ENCODE measurements around the gene IL27RA. TPM values are rescaled to one million over a fixed set of nuclear protein-coding genes. Genes with fewer than 3 reads are reported as not detected.

The IL27RA gene
- total RNA-seq, 1 experiment from 2014 or later, result 18.3 TPM

GRCh38 chr19:14091813-14092462 is 60.4 kb downstream of the IL27RA start (continued):
- TF ChIP-seq MAX (IDR thresholded peaks at IDR 0.05), result no peak
- no peak for TF ChIP-seq FOSL1 (IDR thresholded peaks at IDR 0.05; ENCODE audit: low read depth)
- TF ChIP-seq ZNF274 (IDR thresholded peaks at IDR 0.05; ENCODE audit: low read depth, low read length), result no peak
- TF ChIP-seq CBX3 (IDR thresholded peaks at IDR 0.05; ENCODE audit: low read depth), result no peak

- H3K79me2 ChIP-seq (ENCODE audit: insufficient read depth, low read length), result no peaks in the 10 kb centered on the region
- RAD21 ChIA-PET (ENCODE audit: low non-redundant PET in 1 of 2, low total read pairs in 2 of 2, uncharacterized antibody in 2 of 2, unreplicated experiment in 2 of 2), result no interaction called here
- no peak overlapping the region for H3K27ac ChIP-seq (ENCODE audit: low read depth, low read length)
- H3K9ac ChIP-seq (ENCODE audit: low read length), result no peak overlapping the region
- no peaks in the 10 kb centered on the region for H4K20me1 ChIP-seq (ENCODE audit: insufficient read depth)
- no peak overlapping the region for H3K4me2 ChIP-seq (ENCODE audit: low read length)
- POLR2A ChIA-PET, result no interaction called here
- H3K36me3 ChIP-seq (ENCODE audit: control insufficient read depth in 1 of 2, insufficient read depth in 2 of 2, low read length in 2 of 2), result peaks cover 0 to 6% of the 10 kb centered on the region in 2 experiments; a peak in 1 of 4 replicates
- no TSS peak for BruUV-seq (replicated peaks)
- no peak overlapping the region for H2AFZ ChIP-seq (ENCODE audit: low read depth, low read length, poor library complexity, severe bottlenecking)
- intact Hi-C loops (cut with micrococcal nuclease), result no loop called here
- H3K4me3 ChIP-seq (replicated peaks in 1 of 2; ENCODE audit: low read depth in 1 of 2, low read length in 2 of 2), result no peak overlapping the region
- H3K27me3 ChIP-seq (ENCODE audit: insufficient read depth, low read length), result no peaks in the 10 kb centered on the region
- peaks cover 3 to 7% of the 10 kb centered on the region in 2 experiments; a peak in 1 of 4 replicates for H3K9me3 ChIP-seq (ENCODE audit: control insufficient read depth in 1 of 2, insufficient read depth in 1 of 2, low read depth in 1 of 2, low read length in 2 of 2)
- no peak for DNase-seq (ENCODE audit: low read depth, low spot score)
- CTCF ChIA-PET, result interaction anchor here (0.6 kb wide), 1 partner anchor 22 kb away, joined by 3 read pairs; no protein-coding TSS in a partner anchor
- no peak for ATAC-seq
- TF ChIP-seq CBX3 (IDR thresholded peaks at IDR 0.05; ENCODE audit: low read depth) (peak; percentile 52; the same call in 1 of the 2 replicates), EZH2phosphoT487 (IDR thresholded peaks at IDR 0.05; ENCODE audit: borderline replicate concordance) (no peak)
- no peaks in the 10 kb centered on the region for H3K9me2 ChIP-seq (ENCODE audit: insufficient read depth)
- peaks cover 12 to 19% of the 10 kb centered on the region in 2 experiments for H3K4me1 ChIP-seq (ENCODE audit: control insufficient read depth in 1 of 2, insufficient read depth in 2 of 2, low read length in 2 of 2)
Measured at GRCh38 chr19:14093117-14093823, 61.7 kb downstream of the IL27RA start.

GRCh38 chr19:14094854-14095253 is 63.3 kb downstream of the IL27RA start:
- Histone ChIP-seq H4K20me1 (ENCODE audit: insufficient read depth) (no peaks in the 10 kb centered on the region), H3K9me3 (ENCODE audit: control insufficient read depth in 1 of 2, insufficient read depth in 1 of 2, low read depth in 1 of 2, low read length in 2 of 2) (peaks cover 3 to 7% of the 10 kb centered on the region in 2 experiments; a peak in 1 of 4 replicates), H3K4me3 (replicated peaks in 1 of 2; ENCODE audit: low read depth in 1 of 2, low read length in 2 of 2) (no peak overlapping the region), H3K36me3 (ENCODE audit: control insufficient read depth in 1 of 2, insufficient read depth in 2 of 2, low read length in 2 of 2) (peaks cover 4 to 6% of the 10 kb centered on the region in 2 experiments; a peak in 3 of 4 replicates), H3K9me2 (ENCODE audit: insufficient read depth) (no peaks in the 10 kb centered on the region), H3K79me2 (ENCODE audit: insufficient read depth, low read length) (no peaks in the 10 kb centered on the region), H3K4me2 (ENCODE audit: low read length) (no peak overlapping the region), H3K27me3 (ENCODE audit: insufficient read depth, low read length) (no peaks in the 10 kb centered on the region), H3K4me1 (ENCODE audit: control insufficient read depth in 1 of 2, insufficient read depth in 2 of 2, low read length in 2 of 2) (peaks cover 7 to 13% of the 10 kb centered on the region in 2 experiments), H2AFZ (ENCODE audit: low read depth, low read length, poor library complexity, severe bottlenecking) (no peak overlapping the region), H3K27ac (ENCODE audit: low read depth, low read length) (no peak overlapping the region), H3K9ac (ENCODE audit: low read length) (no peak overlapping the region)
- intact Hi-C loops (cut with micrococcal nuclease), result no loop called here
- ATAC-seq, result no peak
- RAD21 ChIA-PET (ENCODE audit: low non-redundant PET in 1 of 2, low total read pairs in 2 of 2, uncharacterized antibody in 2 of 2, unreplicated experiment in 2 of 2), result no interaction called here
- DNase-seq (ENCODE audit: low read depth, low spot score), result no peak
- TSS peak; percentile 13 for BruUV-seq (replicated peaks)
- CTCF ChIA-PET, result no interaction called here
- POLR2A ChIA-PET, result interaction anchor here (0.6 kb wide), 1 partner anchor 327 kb away, joined by 3 read pairs; no protein-coding TSS in a partner anchor
- TF ChIP-seq ELF1 (IDR thresholded peaks at IDR 0.05; ENCODE audit: borderline replicate concordance, low read depth) (no peak), EGR1 (IDR thresholded peaks at IDR 0.05; ENCODE audit: low read depth) (no peak), MAX (IDR thresholded peaks at IDR 0.05) (no peak), SRF (IDR thresholded peaks at IDR 0.05; ENCODE audit: low read depth) (no peak), EZH2phosphoT487 (IDR thresholded peaks at IDR 0.05; ENCODE audit: borderline replicate concordance) (no peak), CBX3 (IDR thresholded peaks at IDR 0.05; ENCODE audit: low read depth) (no peak), CTCF (IDR thresholded peaks at IDR 0.05 in 2 of 3, conservative IDR thresholded peaks at IDR 0.05 in 1 of 3; ENCODE audit: borderline replicate concordance in 1 of 3, insufficient read depth in 1 of 3, low read depth in 2 of 3, low read length in 2 of 3) (no peak)

Data from HCT116 (cell line).